Vagina (tissue), 2 donors: ENCODE measurements around the gene COTL1.

ENCODE experiments used
- POLR2A ChIP-seq, 2 donors: fragments of 450-650 bp; IDR thresholded peaks; one replicate each; pipeline ENCODE4 v1.6.1; 2017; ENCODE audit warnings: antibody characterized with exemption in 2 of 2, mild to moderate bottlenecking in 2 of 2, moderate library complexity in 2 of 2
- TF ChIP-seq, protein P1 (sequence below), 3 experiments: fragments of 450-650 bp in 2 of 3; fragments of 200-600 bp in 1 of 3; sonication (generic) in 1 of 3; IDR thresholded peaks; one replicate each; pipeline ENCODE4 v1.5.1; 2017 to 2019; ENCODE audit warnings: antibody characterized with exemption in 3 of 3, mild to moderate bottlenecking in 2 of 3, moderate library complexity in 2 of 3

DNA sequence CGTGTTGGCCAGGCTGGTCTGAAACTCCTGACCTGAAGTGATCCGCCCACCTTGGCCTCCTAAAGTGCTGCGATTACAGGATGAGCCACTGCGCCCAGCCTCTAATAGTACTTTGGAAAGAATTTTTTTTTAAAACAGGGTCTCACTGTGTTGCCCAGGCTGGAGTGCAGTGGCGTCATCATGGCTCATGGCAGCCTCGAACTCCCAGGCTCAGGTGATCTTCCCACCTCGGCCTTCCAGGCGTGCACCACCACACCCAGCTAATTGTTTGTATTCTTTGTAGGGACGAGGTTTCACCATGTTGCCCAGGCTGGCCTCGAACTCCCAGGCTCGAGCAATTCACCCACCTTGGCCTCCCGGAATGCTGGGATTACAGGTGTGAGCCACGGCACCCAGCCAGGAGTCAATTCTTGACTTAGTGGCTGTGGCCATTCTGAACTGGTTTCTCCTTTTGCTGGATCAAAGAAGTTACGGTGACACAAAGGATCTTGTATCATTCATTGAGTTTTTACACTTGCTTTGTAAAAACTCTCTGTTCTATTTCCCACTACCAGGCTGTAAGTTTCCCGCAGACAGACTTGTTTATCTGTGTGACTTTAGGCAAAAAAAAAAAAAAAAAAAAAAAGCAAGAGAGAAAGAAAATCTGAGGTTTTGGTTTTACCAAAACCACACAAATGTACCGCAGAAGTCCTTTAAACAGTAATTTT, 12.7 kb upstream of the COTL1 start:
- TF ChIP-seq, protein P1, sequence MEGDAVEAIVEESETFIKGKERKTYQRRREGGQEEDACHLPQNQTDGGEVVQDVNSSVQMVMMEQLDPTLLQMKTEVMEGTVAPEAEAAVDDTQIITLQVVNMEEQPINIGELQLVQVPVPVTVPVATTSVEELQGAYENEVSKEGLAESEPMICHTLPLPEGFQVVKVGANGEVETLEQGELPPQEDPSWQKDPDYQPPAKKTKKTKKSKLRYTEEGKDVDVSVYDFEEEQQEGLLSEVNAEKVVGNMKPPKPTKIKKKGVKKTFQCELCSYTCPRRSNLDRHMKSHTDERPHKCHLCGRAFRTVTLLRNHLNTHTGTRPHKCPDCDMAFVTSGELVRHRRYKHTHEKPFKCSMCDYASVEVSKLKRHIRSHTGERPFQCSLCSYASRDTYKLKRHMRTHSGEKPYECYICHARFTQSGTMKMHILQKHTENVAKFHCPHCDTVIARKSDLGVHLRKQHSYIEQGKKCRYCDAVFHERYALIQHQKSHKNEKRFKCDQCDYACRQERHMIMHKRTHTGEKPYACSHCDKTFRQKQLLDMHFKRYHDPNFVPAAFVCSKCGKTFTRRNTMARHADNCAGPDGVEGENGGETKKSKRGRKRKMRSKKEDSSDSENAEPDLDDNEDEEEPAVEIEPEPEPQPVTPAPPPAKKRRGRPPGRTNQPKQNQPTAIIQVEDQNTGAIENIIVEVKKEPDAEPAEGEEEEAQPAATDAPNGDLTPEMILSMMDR (IDR thresholded peaks at IDR 0.05) = no peak
- no peak for TF ChIP-seq POLR2A (IDR thresholded peaks at IDR 0.05)
